ENCODE results near the gene ATAD3B. TPM values are rescaled to one million over a fixed set of nuclear protein-coding genes. Genes with fewer than 3 reads are reported as not detected.
"Not testable (repeated sequence)": the region's sequence is repeated elsewhere in the genome, so short reads cannot be mapped to it uniquely, and the experiment has no call there.

Gene ATAD3B
- total and polyA plus RNA-seq, 2 experiments from 2014 or later: 11.6 to 20.2 TPM

DNA sequence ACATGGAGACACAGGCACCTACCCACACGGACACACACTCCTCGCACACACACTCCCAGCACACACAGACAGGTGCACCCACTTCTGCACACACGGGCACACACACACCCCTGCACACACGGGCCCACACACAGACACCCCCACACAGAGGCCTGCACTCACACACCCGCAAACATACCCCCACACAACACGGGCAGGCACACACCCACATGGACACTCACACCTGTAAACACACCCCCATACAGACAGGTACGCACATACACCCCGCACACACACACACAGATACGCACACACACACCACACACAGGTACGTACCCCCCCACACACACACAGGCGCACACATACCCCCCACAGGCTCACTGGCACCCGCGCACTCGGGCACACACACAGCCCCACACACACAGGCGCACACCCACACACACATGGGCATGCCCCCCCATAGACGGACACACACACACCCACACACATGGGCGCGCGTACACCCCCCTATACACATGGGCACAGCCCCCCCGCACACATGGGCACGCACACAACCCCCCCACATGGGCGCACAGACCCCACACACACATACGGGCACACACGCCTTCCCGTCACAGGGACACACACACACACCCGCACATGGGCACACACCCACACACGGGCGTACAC is 46.5 kb downstream of the ATAD3B start:
- DNase-seq: no peak
- Histone ChIP-seq H3K4me1 (ENCODE audit: insufficient read depth) (no peaks in the 10 kb centered on the region), H3K4me2 (ENCODE audit: unreplicated experiment) (no peak overlapping the region)

DNA sequence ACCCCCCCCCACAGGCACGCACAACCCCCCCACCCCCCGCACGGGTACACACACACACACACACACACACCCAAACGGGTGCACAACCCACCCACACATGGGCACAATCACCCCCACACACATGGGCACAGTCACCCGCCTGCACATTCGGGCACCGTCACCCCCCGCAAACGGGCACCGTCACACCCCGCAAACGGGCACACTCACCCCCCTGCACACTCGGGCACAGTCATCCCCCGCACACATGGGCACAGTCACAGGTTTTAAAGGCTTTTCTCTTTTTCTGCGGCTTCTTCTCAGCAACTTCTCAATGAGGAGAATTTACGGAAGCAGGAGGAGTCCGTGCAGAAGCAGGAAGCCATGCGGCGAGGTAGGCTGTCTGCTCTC is 47.0 kb downstream of the ATAD3B start:
- not testable (repeated sequence) for H3K27me3 ChIP-seq (replicated peaks; ENCODE audit: insufficient read depth); H3F3A ChIP-seq (ENCODE audit: insufficient read depth)

More for the DNA sequence above, 46.5 kb downstream of the ATAD3B start:
- WGBS, 2 experiments (ENCODE audit: low coverage in 1 of 2, low lambda C conversion rate in 2 of 2, missing lambda C conversion rate in 2 of 2): 92 to 95% methylated on average over 18 to 28 of the region's 28 CpGs
- in situ Hi-C loops (cut with MboI): no loop called here
- no peak for TF ChIP-seq EZH2 (IDR thresholded peaks at IDR 0.05; ENCODE audit: insufficient read depth, poor library complexity, severe bottlenecking)
- no peak for TF ChIP-seq EZH2phosphoT487 (IDR thresholded peaks at IDR 0.05; ENCODE audit: insufficient read depth, low read depth)
- no peak overlapping the region for H3K27ac ChIP-seq
- H3F3A ChIP-seq (ENCODE audit: insufficient read depth): no peaks in the 10 kb centered on the region
- no peak overlapping the region for H2AFZ ChIP-seq
- no peaks in the 10 kb centered on the region for H4K20me1 ChIP-seq (ENCODE audit: insufficient read depth)
- H3K27me3 ChIP-seq (replicated peaks; ENCODE audit: insufficient read depth): no peaks in the 10 kb centered on the region
- no peaks in the 10 kb centered on the region for H3K9me2 ChIP-seq (ENCODE audit: insufficient read depth)
- H3K9me3 ChIP-seq (ENCODE audit: low read depth): no peaks in the 10 kb centered on the region
- no peak overlapping the region for H3K4me3 ChIP-seq
- peaks cover 51% of the 10 kb centered on the region for H3K79me2 ChIP-seq (ENCODE audit: insufficient read depth)
- H3K36me3 ChIP-seq (ENCODE audit: low read depth): no peaks in the 10 kb centered on the region; the same call in 1 of the 2 replicates
- no peak overlapping the region for H3K9ac ChIP-seq

DNA sequence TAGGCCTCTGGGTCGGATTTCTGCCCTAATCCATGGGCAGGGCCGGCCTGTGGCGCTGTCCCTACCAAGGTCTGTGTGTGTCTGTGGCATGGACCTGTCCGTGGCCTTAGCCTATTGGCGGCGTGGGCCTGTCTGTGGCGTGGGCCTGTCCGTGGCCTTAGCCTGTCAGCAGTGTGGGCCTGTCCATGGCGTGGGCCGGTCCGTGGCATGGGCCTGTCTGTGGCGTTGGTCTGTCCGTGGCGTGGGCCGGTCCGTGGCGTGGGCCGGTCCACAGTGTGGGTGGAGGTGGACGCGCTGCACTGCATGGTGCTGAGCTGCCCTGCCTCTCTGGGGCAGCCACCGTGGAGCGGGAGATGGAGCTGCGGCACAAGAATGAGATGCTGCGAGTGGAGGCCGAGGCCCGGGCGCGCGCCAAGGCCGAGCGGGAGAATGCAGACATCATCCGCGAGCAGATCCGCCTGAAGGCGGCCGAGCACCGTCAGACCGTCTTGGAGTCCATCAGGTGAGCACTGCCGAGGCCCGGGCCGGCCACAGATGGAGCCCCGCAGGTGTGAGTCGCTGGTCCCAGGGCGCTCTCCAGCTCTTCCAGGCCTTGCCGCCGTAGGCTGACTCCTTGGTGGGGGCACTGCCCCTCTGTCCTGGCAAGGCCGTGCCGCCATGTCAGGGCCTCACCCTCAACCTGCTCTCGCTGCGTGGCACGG is 48.4 kb downstream of the ATAD3B start:
- 95 to 98% methylated on average over 44 to 51 of the region's 51 CpGs for WGBS, 2 experiments (ENCODE audit: low coverage in 1 of 2, low lambda C conversion rate in 2 of 2, missing lambda C conversion rate in 2 of 2)
- DNase-seq; H3K27ac ChIP-seq; in situ Hi-C loops (cut with MboI); H2AFZ ChIP-seq; H3K36me3 ChIP-seq (ENCODE audit: low read depth); H3K9me3 ChIP-seq (ENCODE audit: low read depth); H3K9ac ChIP-seq; H3F3A ChIP-seq (ENCODE audit: insufficient read depth); H3K4me3 ChIP-seq; H3K4me2 ChIP-seq (ENCODE audit: unreplicated experiment); H4K20me1 ChIP-seq (ENCODE audit: insufficient read depth); H3K4me1 ChIP-seq (ENCODE audit: insufficient read depth); H3K27me3 ChIP-seq (replicated peaks; ENCODE audit: insufficient read depth); H3K9me2 ChIP-seq (ENCODE audit: insufficient read depth): not testable (repeated sequence)
- peaks cover 34% of the 10 kb centered on the region for H3K79me2 ChIP-seq (ENCODE audit: insufficient read depth)

More for the DNA sequence above, 47.0 kb downstream of the ATAD3B start:
- H3K9me3 ChIP-seq (ENCODE audit: low read depth); H3K27ac ChIP-seq; H3K4me1 ChIP-seq (ENCODE audit: insufficient read depth); H3K4me3 ChIP-seq; H4K20me1 ChIP-seq (ENCODE audit: insufficient read depth); H3K9ac ChIP-seq; H3K9me2 ChIP-seq (ENCODE audit: insufficient read depth); H2AFZ ChIP-seq; H3K4me2 ChIP-seq (ENCODE audit: unreplicated experiment); H3K36me3 ChIP-seq (ENCODE audit: low read depth); DNase-seq; in situ Hi-C loops (cut with MboI): not testable (repeated sequence)
- WGBS, 2 experiments (ENCODE audit: low coverage in 1 of 2, low lambda C conversion rate in 2 of 2, missing lambda C conversion rate in 2 of 2): 87 to 91% methylated on average over 11 to 19 of the region's 19 CpGs
- peaks cover 48% of the 10 kb centered on the region for H3K79me2 ChIP-seq (ENCODE audit: insufficient read depth)

DNA sequence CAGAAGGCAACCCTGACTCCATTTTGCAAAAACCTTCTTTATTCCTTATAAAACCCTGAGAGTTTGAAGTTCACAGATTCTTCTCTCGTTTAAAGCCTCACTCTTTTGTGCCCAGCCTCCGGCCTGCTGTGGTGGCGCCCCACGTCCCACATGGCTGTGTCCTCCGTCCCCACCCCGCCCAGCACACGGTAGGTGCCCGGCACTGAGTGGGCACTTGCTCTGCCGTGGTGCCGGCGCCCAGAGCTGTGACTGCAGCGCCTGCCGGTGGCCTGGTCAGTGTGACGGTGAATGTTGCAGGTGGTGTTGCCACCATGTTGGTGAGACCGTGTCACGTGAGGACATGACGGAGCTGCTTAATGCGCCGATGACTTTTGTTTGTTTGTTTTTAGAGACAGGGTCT is 49.8 kb downstream of the ATAD3B start:
- no peak overlapping the region for H3K9ac ChIP-seq
- no peaks in the 10 kb centered on the region; the same call in 1 of the 2 replicates for H3K36me3 ChIP-seq (ENCODE audit: low read depth)
- no peaks in the 10 kb centered on the region for H3F3A ChIP-seq (ENCODE audit: insufficient read depth)
- H3K79me2 ChIP-seq (ENCODE audit: insufficient read depth): peaks cover 21% of the 10 kb centered on the region
- H3K4me2 ChIP-seq (ENCODE audit: unreplicated experiment): no peak overlapping the region
- no peak overlapping the region for H3K27ac ChIP-seq
- no peaks in the 10 kb centered on the region for H3K27me3 ChIP-seq (replicated peaks; ENCODE audit: insufficient read depth)
- no peaks in the 10 kb centered on the region for H4K20me1 ChIP-seq (ENCODE audit: insufficient read depth)
- no peak for DNase-seq
- no peaks in the 10 kb centered on the region for H3K9me2 ChIP-seq (ENCODE audit: insufficient read depth)
- H2AFZ ChIP-seq: no peak overlapping the region
- TF ChIP-seq EZH2 (IDR thresholded peaks at IDR 0.05; ENCODE audit: insufficient read depth, poor library complexity, severe bottlenecking) (no peak), EZH2phosphoT487 (IDR thresholded peaks at IDR 0.05; ENCODE audit: insufficient read depth, low read depth) (no peak)
- in situ Hi-C loops (cut with MboI): no loop called here
- no peaks in the 10 kb centered on the region for H3K9me3 ChIP-seq (ENCODE audit: low read depth)
- H3K4me3 ChIP-seq: no peak overlapping the region
- no peaks in the 10 kb centered on the region for H3K4me1 ChIP-seq (ENCODE audit: insufficient read depth)
- 95 to 97% methylated on average over 15 to 19 of the region's 19 CpGs for WGBS, 2 experiments (ENCODE audit: low coverage in 1 of 2, low lambda C conversion rate in 2 of 2, missing lambda C conversion rate in 2 of 2)

DNA sequence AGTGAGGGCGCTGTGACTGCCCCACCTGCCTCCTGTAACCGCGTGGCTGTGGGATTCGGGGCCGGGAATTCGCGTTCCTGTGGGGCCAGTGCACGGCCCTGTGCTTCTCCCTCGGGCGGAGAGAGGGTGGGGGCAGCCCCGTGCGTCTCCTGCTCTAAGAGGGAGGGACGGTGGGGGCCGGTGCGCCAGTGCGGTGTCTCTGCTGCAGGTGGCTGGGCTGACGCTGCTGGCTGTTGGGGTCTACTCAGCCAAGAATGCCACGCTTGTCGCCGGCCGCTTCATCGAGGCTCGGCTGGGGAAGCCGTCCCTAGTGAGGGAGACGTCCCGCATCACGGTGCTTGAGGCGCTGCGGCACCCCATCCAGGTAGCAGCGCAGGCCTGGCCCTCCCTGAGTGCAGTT is 51.0 kb downstream of the ATAD3B start:
- H2AFZ ChIP-seq; H3K36me3 ChIP-seq (ENCODE audit: low read depth); H3K9me3 ChIP-seq (ENCODE audit: low read depth); H3K4me1 ChIP-seq (ENCODE audit: insufficient read depth); H3F3A ChIP-seq (ENCODE audit: insufficient read depth); H3K4me2 ChIP-seq (ENCODE audit: unreplicated experiment); in situ Hi-C loops (cut with MboI); H3K27me3 ChIP-seq (replicated peaks; ENCODE audit: insufficient read depth); DNase-seq; H3K4me3 ChIP-seq; H3K27ac ChIP-seq; H4K20me1 ChIP-seq (ENCODE audit: insufficient read depth); H3K9ac ChIP-seq; H3K9me2 ChIP-seq (ENCODE audit: insufficient read depth): not testable (repeated sequence)
- 94 to 96% methylated on average over 23 to 30 of the region's 30 CpGs for WGBS, 2 experiments (ENCODE audit: low coverage in 1 of 2, low lambda C conversion rate in 2 of 2, missing lambda C conversion rate in 2 of 2)
- peaks cover 14% of the 10 kb centered on the region for H3K79me2 ChIP-seq (ENCODE audit: insufficient read depth)

DNA sequence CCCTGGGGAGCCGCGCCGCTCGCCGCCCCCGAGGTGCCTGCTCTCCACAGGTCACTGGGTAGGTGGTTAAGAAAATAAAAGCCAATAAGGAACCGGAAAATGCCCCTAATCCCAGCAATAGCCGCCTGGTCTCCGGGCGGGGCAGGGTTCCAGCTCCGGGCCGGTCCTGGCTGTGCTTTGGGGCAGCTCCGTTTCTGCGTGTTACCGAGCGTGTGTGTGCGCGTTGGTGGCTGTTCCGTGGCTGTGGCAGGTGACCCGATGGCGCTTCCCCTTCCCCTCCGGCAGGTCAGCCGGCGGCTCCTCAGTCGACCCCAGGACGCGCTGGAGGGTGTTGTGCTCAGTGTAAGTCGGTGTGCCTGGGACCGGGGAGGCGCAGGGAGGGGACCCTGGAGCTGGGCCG is 51.7 kb downstream of the ATAD3B start:
- H3K36me3 ChIP-seq (ENCODE audit: low read depth); in situ Hi-C loops (cut with MboI); H4K20me1 ChIP-seq (ENCODE audit: insufficient read depth); H3K4me2 ChIP-seq (ENCODE audit: unreplicated experiment); H3K9me2 ChIP-seq (ENCODE audit: insufficient read depth); H3K9ac ChIP-seq; H3F3A ChIP-seq (ENCODE audit: insufficient read depth); H3K4me3 ChIP-seq; H2AFZ ChIP-seq; H3K9me3 ChIP-seq (ENCODE audit: low read depth); H3K4me1 ChIP-seq (ENCODE audit: insufficient read depth); H3K27ac ChIP-seq; H3K27me3 ChIP-seq (replicated peaks; ENCODE audit: insufficient read depth); DNase-seq: not testable (repeated sequence)
- peaks cover 14% of the 10 kb centered on the region; the same call in 1 of the 2 replicates for H3K79me2 ChIP-seq (ENCODE audit: insufficient read depth)
- WGBS, 2 experiments (ENCODE audit: low coverage in 1 of 2, low lambda C conversion rate in 2 of 2, missing lambda C conversion rate in 2 of 2): 96 to 98% methylated on average over 19 to 30 of the region's 31 CpGs

DNA sequence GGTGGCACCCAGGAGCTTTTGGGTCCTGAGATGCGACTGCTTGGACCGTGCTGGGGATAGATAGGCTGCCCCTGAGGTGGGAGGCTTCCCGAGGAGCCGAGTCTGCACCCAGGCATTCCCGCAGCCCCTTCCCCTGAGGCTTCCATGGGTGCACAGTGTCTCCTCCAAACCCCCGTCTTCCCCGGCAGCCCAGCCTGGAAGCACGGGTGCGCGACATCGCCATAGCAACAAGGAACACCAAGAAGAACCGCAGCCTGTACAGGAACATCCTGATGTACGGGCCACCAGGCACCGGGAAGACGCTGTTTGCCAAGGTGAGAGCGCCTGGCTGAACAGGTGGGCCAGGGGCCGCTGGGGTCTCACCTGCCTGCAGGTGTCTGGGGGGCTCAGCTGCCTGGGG is 52.1 kb downstream of the ATAD3B start:
- WGBS, 2 experiments (ENCODE audit: low coverage in 1 of 2, low lambda C conversion rate in 2 of 2, missing lambda C conversion rate in 2 of 2): 92 to 94% methylated on average over 17 of the region's 17 CpGs

More for the DNA sequence above, 52.1 kb downstream of the ATAD3B start:
- H4K20me1 ChIP-seq (ENCODE audit: insufficient read depth); H3K9me3 ChIP-seq (ENCODE audit: low read depth); H3K27me3 ChIP-seq (replicated peaks; ENCODE audit: insufficient read depth); H3K9ac ChIP-seq; in situ Hi-C loops (cut with MboI); H3K4me2 ChIP-seq (ENCODE audit: unreplicated experiment); H3F3A ChIP-seq (ENCODE audit: insufficient read depth); H3K27ac ChIP-seq; H3K4me3 ChIP-seq; H3K36me3 ChIP-seq (ENCODE audit: low read depth); H3K4me1 ChIP-seq (ENCODE audit: insufficient read depth); H2AFZ ChIP-seq; H3K9me2 ChIP-seq (ENCODE audit: insufficient read depth); DNase-seq: not testable (repeated sequence)
- H3K79me2 ChIP-seq (ENCODE audit: insufficient read depth): peaks cover 14% of the 10 kb centered on the region; the same call in 1 of the 2 replicates
